Inflammatory macrophage treated with lipopolysaccharide for 4 hours (primary cell): Measurements from ENCODE around the gene MTHFD1.
A peak's percentile ranks its signal among the peaks of the same experiment; 100 is the strongest.

Source experiments
- DNase-seq: peaks from one replicate; pipeline ENCODE4 v3.0.0-alpha.2; 2020

MTHFD1 gene

DNA sequence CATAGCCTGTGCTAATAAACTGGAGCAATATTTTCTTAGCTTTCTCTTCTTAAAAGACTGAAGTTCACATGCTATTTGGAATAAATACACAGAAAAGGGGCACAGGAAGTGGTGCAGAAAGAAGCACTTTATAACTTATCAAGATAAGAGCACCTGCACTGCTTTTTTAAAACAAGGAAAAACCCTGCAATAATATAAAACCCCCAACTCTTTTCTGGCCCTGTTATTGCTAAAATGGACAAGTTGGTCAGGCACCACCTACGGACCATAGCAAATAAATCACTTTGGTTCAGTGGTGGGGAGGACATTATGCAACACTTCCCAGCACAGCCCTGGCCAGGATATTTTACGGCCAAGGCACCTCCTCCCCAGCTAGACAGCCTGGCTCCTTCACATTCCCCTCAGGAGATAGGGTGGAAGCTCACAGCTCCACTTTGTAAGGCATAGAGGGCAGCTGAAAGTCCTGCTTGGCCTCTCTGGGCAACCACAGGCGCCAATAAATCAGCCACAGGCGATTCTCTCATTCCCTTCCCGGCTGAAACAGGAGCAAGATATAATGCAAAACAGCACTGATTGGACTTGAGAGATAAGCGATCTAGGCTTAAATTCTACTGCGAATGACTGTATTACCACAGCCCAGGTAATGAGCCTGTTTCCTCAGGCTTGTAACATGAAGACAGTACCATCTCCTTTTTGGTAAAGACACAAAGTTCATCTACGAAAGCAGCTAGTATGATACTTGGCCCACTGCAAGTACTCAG lies 113.4 kb downstream of the MTHFD1 start:
- peak; percentile 34 for DNase-seq

DNA sequence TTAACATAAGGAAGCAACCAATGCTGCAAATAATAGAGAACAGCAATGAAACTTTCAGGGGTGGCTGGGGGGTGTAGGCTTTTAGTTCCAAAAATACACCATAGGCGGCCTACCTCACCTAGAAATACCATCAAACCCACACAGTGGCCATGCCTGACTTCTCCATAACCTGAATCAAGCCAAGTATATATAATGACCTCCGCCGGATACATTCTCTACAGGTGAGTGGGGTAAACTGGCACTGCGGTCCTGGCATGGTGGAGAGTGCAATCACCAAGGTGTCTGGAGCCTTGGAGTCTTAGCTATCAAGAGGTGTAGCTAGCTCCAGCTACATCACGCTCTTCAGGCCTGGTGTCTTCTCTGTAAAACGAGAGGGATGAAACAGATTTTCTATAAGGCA lies 114.3 kb downstream of the MTHFD1 start:
- no peak for DNase-seq

DNA sequence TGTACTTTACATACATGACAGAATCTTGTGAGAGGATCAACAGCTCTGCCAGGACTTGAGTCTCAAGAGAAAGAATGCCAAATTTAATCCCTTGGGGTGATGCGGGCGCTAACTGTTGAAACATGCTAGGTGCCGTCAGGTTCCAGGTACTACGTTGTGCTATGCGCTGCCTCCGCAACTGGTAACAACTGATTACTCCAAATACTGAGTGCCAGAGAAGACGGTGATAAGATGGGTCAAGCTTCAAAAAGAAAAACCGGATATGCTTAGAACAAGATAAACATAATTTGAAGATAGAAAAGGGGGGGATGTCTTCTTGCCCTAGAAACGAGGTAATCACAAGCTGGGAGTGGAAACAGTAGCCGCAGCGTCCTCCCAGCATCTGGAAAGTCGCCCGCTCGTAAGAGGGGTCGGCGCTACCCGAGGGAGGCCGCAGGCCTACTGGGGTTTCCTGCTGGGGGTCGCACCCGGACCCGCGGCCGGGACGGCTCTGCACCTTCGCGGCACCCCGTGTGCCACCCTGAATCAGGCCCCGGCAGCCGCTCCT lies 114.8 kb downstream of the MTHFD1 start:
- DNase-seq: no peak

DNA sequence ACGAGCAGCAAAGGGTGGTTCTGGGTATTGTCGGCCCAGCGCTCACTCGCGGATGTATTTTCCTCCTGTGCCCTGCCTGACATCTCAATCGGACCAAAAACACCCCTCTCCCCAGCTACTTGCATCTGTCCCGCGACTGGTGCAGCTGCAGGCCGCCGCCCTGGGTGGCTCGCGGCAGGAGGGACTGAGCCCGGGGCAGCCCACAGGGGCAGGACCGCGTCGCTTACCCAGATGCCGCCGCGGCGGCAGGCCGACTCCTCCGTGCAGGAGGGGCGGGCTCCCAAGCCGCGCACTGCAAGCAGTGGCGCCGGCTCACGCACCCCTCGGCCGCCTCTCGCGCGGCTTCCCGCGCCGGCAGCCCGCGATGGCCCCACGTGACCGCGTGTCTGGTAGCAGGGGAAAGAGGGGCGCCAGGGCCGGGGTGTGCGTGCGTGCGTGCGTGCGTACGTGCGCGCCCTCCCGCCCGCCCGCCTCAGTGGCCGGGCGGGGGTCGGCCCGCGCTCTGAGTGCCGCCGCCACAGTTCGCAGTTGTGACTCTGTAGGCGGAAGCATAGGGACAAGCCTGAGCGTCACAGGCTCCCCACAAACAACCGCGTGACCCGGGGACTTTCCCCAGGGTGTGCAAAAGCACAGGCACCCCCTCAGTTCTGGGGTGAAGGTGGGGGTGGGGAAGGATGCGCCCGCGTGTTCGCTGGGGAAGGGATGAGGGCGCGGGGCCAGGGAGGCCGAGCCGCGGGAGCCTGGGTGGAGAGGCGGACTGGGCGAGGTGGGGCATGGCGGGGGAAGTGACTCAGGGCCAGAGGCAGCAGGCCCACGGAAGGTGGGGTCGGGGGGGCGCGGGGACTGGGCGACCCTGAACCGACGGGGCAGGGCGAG lies 115.5 kb downstream of the MTHFD1 start, which contains the start of gene ZBTB25:
Gene ZBTB25, minus strand, starts transcription at position 405 of the 876 bp plus-strand sequence. CDS start 13,305 bp downstream, outside the sequence.
- DNase-seq: peak; percentile 91

DNA sequence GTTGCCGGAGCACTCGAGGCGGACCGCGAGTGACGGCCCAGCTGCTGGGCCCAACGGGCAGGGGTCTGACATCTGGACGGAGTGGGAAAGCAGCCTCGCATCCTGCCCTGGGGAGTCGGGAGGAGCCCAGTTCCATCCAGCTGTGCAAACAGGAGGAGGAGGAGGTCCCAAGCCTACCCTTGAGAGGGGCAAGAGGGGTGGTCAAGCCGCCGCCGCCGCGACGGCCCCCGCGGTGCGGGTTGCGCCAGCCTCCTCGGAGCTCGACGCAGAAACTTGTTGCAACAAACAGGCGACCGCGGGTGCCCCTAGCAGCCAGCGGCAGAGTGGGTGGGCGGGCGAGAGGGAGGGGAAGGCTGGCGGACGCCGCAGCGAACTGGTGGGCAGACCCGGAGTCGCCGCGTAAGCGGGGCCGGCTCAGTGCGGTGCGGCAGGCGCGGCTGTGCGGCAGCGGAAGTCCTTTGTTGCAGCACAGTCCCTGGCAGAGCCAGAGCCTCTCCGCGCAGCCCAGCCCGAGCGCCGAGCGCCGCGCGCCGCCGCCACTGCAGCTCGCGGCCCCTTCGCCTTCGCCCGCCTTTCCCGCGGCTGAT lies 116.2 kb downstream of the MTHFD1 start, which contains the start of gene ZBTB1:
Gene ZBTB1, plus strand, starts transcription at position 461 of the 587 bp plus-strand sequence. CDS start 16,735 bp downstream, outside the sequence.
- peak; percentile 94 for DNase-seq

DNA sequence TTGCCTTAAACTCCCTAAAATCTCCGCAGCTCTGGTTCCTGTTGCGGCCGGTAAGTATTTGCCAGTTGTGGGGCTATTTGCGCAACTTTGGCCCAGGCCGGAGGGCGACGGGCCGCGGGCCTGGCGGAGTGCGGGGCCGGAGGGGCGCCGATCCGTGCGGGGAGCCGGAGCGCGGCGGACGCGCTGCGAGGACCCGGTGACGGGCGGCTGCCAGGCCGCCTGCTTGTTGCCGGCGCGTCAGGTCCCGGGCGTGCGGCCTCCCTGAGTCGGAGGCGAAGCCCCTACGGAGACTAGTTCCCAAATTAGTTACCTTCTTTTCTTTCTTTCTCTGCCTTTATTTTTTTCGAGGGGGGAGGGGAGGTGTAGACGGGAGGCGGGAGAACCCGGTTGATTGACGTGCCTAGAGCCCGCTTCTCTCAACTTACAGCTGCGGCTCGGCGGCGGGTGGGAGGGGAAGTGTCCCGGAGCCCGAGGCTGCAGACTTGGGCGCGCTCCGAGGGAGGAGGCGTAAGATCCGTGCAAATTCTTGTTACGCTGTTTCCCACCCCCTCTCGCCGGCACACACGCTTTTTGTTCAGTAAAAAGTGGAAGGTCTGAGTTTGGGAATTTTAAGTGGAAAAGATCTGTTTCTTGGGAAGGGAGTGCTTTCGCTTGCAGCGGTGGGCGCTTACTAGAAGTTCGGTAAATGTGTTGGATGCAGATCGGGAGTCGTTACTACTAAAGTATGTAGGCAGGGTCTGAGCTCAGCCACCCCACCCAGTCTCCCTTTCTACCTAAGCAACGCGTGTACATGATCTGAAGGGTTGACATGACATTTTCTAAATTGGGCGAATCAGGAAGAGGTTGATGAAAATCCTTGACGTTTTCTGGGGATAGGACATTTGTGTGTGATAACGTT lies 117.0 kb downstream of the MTHFD1 start:
- peak; percentile 88 for DNase-seq

DNA sequence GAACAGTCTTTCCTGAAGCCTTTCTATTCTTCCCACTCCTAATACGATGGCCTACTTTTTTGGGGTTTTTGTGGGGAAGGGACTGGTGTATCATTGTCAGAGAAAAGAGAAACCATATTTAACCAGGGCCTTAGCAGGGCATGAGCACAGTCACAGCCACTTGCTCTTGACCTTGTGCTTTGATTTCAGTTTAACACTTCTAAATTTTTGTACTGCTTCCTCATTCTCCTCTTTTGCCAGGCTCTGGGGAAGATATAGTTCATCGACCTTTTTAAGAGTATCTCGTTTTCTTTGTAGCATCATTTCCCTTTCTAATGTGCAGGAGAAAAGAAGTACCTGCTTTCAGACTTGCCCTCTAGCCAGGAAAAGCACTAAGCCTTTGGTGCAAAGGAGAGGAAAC lies 118.6 kb downstream of the MTHFD1 start:
- DNase-seq: peak; percentile 66

DNA sequence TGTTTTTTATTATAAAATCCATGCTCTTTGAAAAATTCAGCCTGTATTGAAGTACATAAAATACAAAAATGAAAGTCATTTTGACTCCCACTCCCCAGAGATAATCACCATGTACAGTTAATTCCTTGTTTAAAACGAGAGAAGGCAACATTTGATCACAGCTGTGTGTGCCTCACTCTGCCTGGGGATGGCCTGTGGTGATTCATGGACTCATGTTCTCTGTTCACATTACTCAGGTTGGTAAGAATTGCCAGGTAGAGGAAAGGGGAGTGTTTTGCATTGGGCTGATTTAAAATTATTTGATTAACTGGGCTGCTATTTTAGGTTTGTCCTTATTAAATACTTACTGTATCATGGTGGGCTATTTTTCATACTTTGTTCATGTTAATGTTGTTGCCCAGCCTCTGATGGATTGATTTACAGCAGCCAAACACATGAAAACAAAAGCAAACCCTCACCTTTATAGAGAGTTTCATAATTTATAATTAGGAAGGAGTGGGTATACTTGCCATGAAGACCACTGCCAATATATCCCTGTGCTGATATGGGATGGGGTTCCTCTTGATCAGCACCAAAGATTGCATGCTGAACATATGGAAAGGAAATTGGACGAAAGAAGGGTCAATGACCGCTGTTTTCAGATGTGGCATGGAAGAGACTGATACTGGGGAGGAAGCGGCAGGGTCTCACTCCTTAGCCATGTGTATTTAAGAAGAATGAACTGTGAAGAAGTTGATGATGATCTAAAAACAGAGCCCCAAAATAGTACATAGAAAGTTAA lies 119.4 kb downstream of the MTHFD1 start:
- peak; percentile 34 for DNase-seq

DNA sequence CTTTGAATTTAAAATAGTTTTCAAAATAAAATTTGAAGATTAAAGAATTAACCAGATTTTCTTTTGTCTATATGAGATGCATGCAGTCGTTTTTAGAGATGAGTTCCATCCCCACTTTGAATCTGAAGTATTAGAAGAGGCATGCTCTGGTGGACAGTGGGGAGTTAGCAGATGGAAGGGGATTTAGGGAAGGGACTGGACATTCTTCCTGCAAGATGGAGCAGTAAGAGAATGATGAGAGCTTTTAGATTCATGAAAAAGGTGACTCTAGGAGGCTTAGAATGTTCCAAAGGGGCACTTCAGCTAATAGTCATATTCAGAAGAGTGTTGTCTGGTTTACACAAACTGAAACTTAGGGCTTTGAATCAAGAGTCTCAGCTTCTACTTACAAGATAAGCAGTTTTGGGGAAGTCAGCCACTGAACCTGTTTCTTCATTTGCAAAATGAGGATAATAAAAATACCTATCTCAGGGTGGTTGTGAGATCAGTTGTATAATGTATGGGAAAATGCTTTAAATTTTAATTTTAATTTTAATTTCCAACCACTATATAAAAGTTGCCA lies 120.1 kb downstream of the MTHFD1 start:
- DNase-seq: peak; percentile 45

DNA sequence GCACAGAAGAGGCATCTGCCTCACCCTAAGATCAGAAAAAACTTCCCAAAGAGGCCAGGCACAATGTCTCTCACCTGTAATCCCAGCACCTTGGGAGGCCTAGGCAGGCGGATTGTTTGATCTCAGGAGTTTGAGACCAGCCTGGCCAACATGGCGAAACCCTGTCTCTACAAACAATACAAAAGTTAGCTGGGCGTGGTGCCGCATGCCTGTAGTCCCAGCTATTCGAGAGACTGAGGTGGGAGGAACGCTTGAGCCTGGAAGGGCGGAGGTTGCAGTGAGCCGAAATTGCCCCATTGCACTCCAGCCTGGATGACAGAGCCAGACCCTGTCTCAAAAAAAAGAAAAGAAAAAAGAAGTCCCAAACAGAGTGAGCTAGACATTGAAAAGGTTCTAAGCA lies 120.9 kb downstream of the MTHFD1 start:
- DNase-seq: no peak
